IPS-20b (cell line): Measurements from ENCODE around the gene BLOC1S1.

ENCODE experiments used
- H3K27ac ChIP-seq: one replicate; pipeline ENCODE4 v1.5.1; 2013; ENCODE audit warnings: low read length
- H3K27me3 ChIP-seq: 2 replicates; pipeline ENCODE4 v1.6.1; 2013; ENCODE audit warnings: mild to moderate bottlenecking, low read length, inconsistent platforms; ENCODE audit not compliant: insufficient read depth
- H3K36me3 ChIP-seq: 2 replicates; pipeline ENCODE4 v1.6.1; 2013; ENCODE audit warnings: low read depth, mild to moderate bottlenecking, inconsistent platforms, low read length, moderate library complexity; ENCODE audit not compliant: insufficient read depth
- H3K4me1 ChIP-seq: 2 replicates; pipeline ENCODE4 v1.6.1; 2013; ENCODE audit warnings: mild to moderate bottlenecking, control low read depth, inconsistent platforms, low read length, moderate library complexity; ENCODE audit not compliant: insufficient read depth
- H3K4me3 ChIP-seq: 2 replicates; pipeline ENCODE4 v1.5.1; 2013; ENCODE audit warnings: mild to moderate bottlenecking, low read length, inconsistent platforms
- H3K9ac ChIP-seq: 2 replicates; pipeline ENCODE4 v1.6.1; 2013; ENCODE audit warnings: low read depth, mild to moderate bottlenecking, inconsistent platforms, low read length, moderate library complexity
- H3K9me3 ChIP-seq: 2 replicates; pipeline ENCODE4 v1.6.1; 2013; ENCODE audit warnings: mild to moderate bottlenecking, low read depth, low read length, inconsistent platforms; ENCODE audit not compliant: insufficient read depth

The BLOC1S1 gene

DNA sequence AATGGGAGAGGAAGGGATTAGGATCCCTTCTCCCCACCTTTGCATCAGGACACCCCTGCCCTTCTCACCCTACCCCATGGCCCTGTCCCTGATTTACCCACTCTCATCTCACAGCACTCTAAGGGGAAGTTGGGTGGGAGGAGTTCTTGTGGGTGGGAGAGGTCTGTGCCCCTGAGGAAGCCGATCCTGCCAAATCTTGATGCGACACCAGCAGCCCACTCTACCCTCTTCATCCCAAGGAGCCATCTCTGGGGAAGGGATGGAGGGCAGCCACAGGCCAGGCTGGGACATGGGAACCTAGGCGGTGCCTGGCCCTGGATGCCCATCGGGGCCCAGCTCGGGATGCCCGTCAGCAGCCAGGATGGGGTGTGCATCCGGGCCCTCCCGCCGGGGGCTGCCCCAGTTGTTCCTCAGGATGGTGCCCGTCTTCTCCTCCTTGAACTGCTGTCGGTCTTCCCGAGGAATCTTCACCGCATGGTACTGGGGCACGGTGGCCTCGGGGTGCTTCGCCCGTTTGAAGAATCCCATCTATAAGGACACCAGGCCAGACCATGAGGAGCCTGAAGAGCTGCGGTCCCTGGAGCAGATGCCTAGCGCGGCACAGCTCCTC, 31.0 kb upstream of the BLOC1S1 start:
- no peaks in the 10 kb centered on the region for H3K27me3 ChIP-seq
- H3K4me1 ChIP-seq = peaks cover 3% of the 10 kb centered on the region; the same call in 1 of the 2 replicates
- no peak overlapping the region for H3K4me3 ChIP-seq

DNA sequence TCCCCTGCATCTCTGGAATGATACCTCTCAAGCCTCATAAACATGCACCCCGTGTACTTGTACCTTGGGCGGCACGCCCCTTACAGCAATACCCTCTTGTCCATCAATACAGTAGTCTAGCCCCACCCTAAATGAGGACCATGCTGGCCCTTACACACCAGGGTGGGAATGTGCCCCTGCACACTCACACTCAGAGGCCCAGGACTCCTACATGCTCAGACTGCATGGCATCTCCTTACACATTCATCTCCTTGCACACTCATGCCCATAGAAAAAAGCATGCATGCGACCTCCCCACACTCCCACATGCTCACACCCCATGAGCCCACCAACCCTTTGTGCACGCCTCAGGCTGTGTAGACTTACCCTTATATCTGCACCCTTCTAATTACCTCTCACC, 30.2 kb upstream of the BLOC1S1 start:
- H3K27me3 ChIP-seq = no peaks in the 10 kb centered on the region
- H3K9me3 ChIP-seq = no peaks in the 10 kb centered on the region
- no peak overlapping the region for H3K4me3 ChIP-seq
- peaks cover 3% of the 10 kb centered on the region; the same call in 1 of the 2 replicates for H3K4me1 ChIP-seq
- no peak overlapping the region for H3K27ac ChIP-seq
- no peak overlapping the region for H3K9ac ChIP-seq
- peaks cover 17% of the 10 kb centered on the region for H3K36me3 ChIP-seq

More for the DNA sequence above, 31.0 kb upstream of the BLOC1S1 start:
- Histone ChIP-seq H3K9me3 (no peaks in the 10 kb centered on the region), H3K9ac (no peak overlapping the region), H3K27ac (no peak overlapping the region), H3K36me3 (peaks cover 17% of the 10 kb centered on the region)

DNA sequence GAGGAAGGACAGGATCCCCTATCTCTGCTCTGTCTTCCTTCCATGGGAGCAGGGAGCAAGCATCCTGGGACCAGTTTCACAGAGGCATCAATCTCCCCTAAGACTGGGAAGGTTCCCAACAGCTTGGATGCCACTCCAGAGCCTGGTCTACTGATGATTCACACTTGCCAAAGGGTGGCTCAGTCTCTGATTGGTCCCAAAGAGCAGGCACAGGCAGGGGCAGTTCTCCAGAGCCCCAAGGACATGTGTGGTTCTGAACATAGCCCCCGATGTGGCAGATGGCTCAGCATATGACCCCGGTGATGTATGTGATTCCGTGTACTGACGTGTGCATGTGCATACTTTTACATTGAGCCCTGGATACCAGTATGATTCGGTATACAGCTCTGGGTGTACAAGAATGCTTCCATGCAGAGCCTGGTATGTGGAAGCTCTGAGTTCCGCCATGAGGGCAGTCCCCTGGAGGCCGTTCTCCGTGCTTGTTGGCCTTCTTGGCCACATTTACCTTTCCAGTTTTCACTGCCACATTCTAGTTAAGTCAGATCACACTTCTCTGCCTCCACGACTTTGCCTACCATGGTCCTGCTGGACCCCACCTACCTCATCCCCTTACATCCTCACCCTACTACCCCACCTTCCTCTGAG, 29.4 kb upstream of the BLOC1S1 start:
- Histone ChIP-seq H3K9ac (no peak overlapping the region), H3K27ac (no peak overlapping the region), H3K9me3 (no peaks in the 10 kb centered on the region), H3K27me3 (no peaks in the 10 kb centered on the region), H3K4me3 (no peak overlapping the region), H3K36me3 (peaks cover 17% of the 10 kb centered on the region), H3K4me1 (no peaks in the 10 kb centered on the region)

GRCh38 chr12:55687746-55688145, 28.1 kb upstream of the BLOC1S1 start:
- no peak overlapping the region for H3K4me3 ChIP-seq
- no peaks in the 10 kb centered on the region for H3K9me3 ChIP-seq
- H3K9ac ChIP-seq = no peak overlapping the region
- peaks cover 28% of the 10 kb centered on the region for H3K36me3 ChIP-seq
- H3K27me3 ChIP-seq = no peaks in the 10 kb centered on the region
- no peak overlapping the region for H3K27ac ChIP-seq
- no peaks in the 10 kb centered on the region for H3K4me1 ChIP-seq

DNA sequence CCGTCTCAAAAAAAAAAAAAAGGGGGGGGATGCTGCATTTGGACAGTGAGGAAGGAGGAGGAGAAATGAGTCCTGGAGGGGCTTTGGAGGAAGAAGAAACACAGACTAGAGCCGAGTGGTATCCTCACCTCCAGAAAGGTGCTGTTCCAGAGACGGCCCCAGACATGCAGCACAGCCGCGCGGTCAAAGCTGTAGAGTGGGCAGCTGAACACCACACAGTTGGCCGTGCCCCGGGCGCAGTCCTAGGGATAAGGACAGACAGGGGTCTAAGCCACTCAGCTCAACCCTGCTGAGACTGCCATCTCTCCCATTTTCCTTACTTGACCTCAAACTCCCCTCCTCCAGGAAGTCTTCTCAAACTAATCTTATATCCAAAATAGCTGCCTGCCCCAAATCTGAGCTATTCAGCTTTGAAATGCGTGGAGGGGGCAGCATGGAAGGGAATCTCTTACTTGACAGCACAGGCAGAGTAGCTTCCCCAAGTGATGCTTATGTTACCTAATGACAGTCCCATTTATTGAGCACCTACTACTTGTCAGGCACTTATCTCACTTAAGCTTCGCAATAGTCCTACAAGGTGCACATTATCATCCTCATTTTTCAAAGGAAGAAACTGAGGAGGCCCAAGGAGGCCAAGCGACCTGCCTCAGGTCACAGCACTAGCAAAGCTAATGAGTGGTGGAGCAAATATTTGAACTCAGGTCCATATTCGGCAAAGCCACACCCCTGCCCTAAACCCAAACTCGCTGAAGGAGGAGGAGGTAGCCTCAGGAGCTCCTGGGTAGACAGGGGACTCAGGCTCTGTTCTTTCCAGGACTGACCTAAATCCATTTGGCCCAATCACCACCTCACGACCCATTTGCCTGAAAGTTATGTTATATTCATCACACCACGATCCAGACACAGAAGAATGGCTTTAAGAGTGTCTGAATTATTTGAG, 26.9 kb upstream of the BLOC1S1 start:
- no peaks in the 10 kb centered on the region for H3K27me3 ChIP-seq
- no peaks in the 10 kb centered on the region for H3K9me3 ChIP-seq
- peaks cover 35% of the 10 kb centered on the region for H3K36me3 ChIP-seq
- no peak overlapping the region for H3K4me3 ChIP-seq
- H3K27ac ChIP-seq = no peak overlapping the region
- no peaks in the 10 kb centered on the region for H3K4me1 ChIP-seq
- H3K9ac ChIP-seq = no peak overlapping the region

GRCh38 chr12:55692631-55693322, 23.1 kb upstream of the BLOC1S1 start:
- H3K4me3 ChIP-seq = no peak overlapping the region
- H3K9ac ChIP-seq = no peak overlapping the region
- H3K9me3 ChIP-seq = no peaks in the 10 kb centered on the region
- no peaks in the 10 kb centered on the region for H3K27me3 ChIP-seq
- no peak overlapping the region for H3K27ac ChIP-seq
- peaks cover 45% of the 10 kb centered on the region for H3K36me3 ChIP-seq
- H3K4me1 ChIP-seq = no peaks in the 10 kb centered on the region

GRCh38 chr12:55693323-55694187, 22.3 kb upstream of the BLOC1S1 start:
- Histone ChIP-seq H3K9ac (no peak overlapping the region), H3K4me3 (no peak overlapping the region), H3K36me3 (peaks cover 39% of the 10 kb centered on the region), H3K4me1 (no peaks in the 10 kb centered on the region), H3K9me3 (no peaks in the 10 kb centered on the region), H3K27me3 (no peaks in the 10 kb centered on the region), H3K27ac (no peak overlapping the region)

- H3K36me3 ChIP-seq = peaks cover 39% of the 10 kb centered on the region
These were observed 21.7 kb upstream of the BLOC1S1 start for GRCh38 chr12:55694188-55694515.

GRCh38 chr12:55694651-55695050, 21.2 kb upstream of the BLOC1S1 start:
- Histone ChIP-seq H3K27me3 (no peaks in the 10 kb centered on the region), H3K36me3 (peaks cover 39% of the 10 kb centered on the region), H3K4me3 (no peak overlapping the region)

More at GRCh38 chr12:55694188-55694515, 21.7 kb upstream of the BLOC1S1 start:
- Histone ChIP-seq H3K9me3 (no peaks in the 10 kb centered on the region), H3K27me3 (no peaks in the 10 kb centered on the region), H3K9ac (no peak overlapping the region), H3K4me1 (no peaks in the 10 kb centered on the region), H3K4me3 (no peak overlapping the region), H3K27ac (no peak overlapping the region)

GRCh38 chr12:55695349-55695748, 20.5 kb upstream of the BLOC1S1 start:
- no peaks in the 10 kb centered on the region for H3K27me3 ChIP-seq
- no peak overlapping the region for H3K4me3 ChIP-seq
- H3K27ac ChIP-seq = no peak overlapping the region
- peaks cover 39% of the 10 kb centered on the region for H3K36me3 ChIP-seq
- H3K9me3 ChIP-seq = no peaks in the 10 kb centered on the region
- H3K9ac ChIP-seq = no peak overlapping the region
- H3K4me1 ChIP-seq = no peaks in the 10 kb centered on the region

More at GRCh38 chr12:55694651-55695050, 21.2 kb upstream of the BLOC1S1 start:
- H3K27ac ChIP-seq = no peak overlapping the region
- no peak overlapping the region for H3K9ac ChIP-seq
- no peaks in the 10 kb centered on the region for H3K4me1 ChIP-seq
- H3K9me3 ChIP-seq = no peaks in the 10 kb centered on the region

DNA sequence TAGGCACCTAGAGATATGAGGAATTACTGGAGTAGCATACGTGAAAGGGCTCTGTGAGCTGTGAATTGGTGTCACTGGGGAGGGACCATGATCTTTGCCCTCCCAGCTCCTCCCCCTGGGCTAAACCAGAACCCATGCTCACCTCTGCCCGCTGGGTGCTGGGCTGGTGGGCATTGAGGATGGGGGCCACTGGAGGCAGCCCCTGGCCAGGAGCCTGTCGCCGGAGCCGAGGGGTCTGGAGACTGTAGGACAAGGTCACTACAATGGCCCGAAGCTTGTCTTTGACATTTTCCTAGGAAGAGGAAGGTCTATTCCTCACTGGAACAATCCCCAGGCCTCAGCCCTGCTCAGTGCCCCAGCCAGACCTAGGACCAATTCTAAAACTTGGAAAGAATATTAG, 19.7 kb upstream of the BLOC1S1 start:
- Histone ChIP-seq H3K27me3 (no peaks in the 10 kb centered on the region), H3K4me1 (no peaks in the 10 kb centered on the region), H3K36me3 (peaks cover 39% of the 10 kb centered on the region), H3K4me3 (no peak overlapping the region), H3K9me3 (no peaks in the 10 kb centered on the region), H3K27ac (no peak overlapping the region), H3K9ac (no peak overlapping the region)
